ENCODE results near the gene WDR1. TPM values are rescaled to one million over a fixed set of nuclear protein-coding genes. Genes with fewer than 3 reads are reported as not detected.

Gene WDR1
- total RNA-seq (2022; extraction: Qiagen RNA extraction; ENCODE audit: low read depth) = 190 to 211 TPM (median 207 TPM) in 5 replicates

GRCh38 chr4:10116569-10117358 is at the start of gene WDR1:
WDR1 (minus strand) TSS chr4:10116799; CDS start chr4:10116666, 133 bp downstream.

Other genes with a start within 250 kb of the WDR1 start
- gene SLC2A9, start 95.3 kb downstream of the WDR1 start, total RNA-seq (2022; extraction: Qiagen RNA extraction; ENCODE audit: low read depth) = 0.21 to 1.00 TPM (median 0.39 TPM) in 5 replicates

Data from A549 treated with RU486 at 1 μM for 4 hours (cell line).